GM12892 (cell line): ENCODE data around the gene LY6G5B.
A peak's percentile ranks its signal among the peaks of the same experiment; 100 is the strongest.

Source experiments
- POLR2A ChIP-seq: IDR thresholded peaks from 2 replicates; pipeline ENCODE4 v1.6.1; 2011; ENCODE audit warnings: low read depth, low read length, control low read depth
- POLR2AphosphoS5 ChIP-seq: IDR thresholded peaks from 2 replicates; pipeline ENCODE4 v1.6.1; 2011; ENCODE audit warnings: low read depth, low read length, control low read depth
- TAF1 ChIP-seq: IDR thresholded peaks from 2 replicates; pipeline ENCODE4 v1.6.1; 2011; ENCODE audit warnings: low read depth, mild to moderate bottlenecking, control low read depth, low read length, borderline replicate concordance

- TF ChIP-seq TAF1: peak; percentile 8; the same call in 1 of the 2 replicates
- no peak for TF ChIP-seq POLR2A
- no peak for TF ChIP-seq POLR2AphosphoS5
These were observed 10.7 kb downstream of the LY6G5B start, which contains the start of gene LY6G5C for GRCh38 chr6:31680226-31681134.
